Endometrial microvascular endothelial cells (primary cell): ENCODE results near the gene UBE2E2. TPM values are rescaled to one million over a fixed set of nuclear protein-coding genes. Genes with fewer than 3 reads are reported as not detected.

ENCODE experiments used
- in situ Hi-C: cut with HindIII; loops from 2 replicates; pipeline ENCODE4 v1.10.0; 2017; ENCODE audit warnings: low sequenced_read_pairs, low pct_unique_long_range_greater_than_20kb; ENCODE audit errors: inconsistent ontology term
- total RNA-seq: library from RNA; depleted of rRNA; stranded (reverse); fragments of >200 nt; gene quantifications from one replicate; pipeline ENCODE4 v1.2.3, GENCODE V29; 2015; ENCODE audit errors: inconsistent ontology term

Gene UBE2E2
- total RNA-seq, 1 donor from 2014 or later: 11.2 TPM

GRCh38 chr3:23235264-23235663 lies 32.1 kb downstream of the UBE2E2 start:
- in situ Hi-C loops: no loop called here

GRCh38 chr3:23236890-23237289 lies 33.8 kb downstream of the UBE2E2 start:
- in situ Hi-C loops: no loop called here

- in situ Hi-C loops: no loop called here
Observed at GRCh38 chr3:23238156-23238555, 35.0 kb downstream of the UBE2E2 start.

GRCh38 chr3:23238578-23238977 lies 35.5 kb downstream of the UBE2E2 start:
- in situ Hi-C loops: no loop called here

- in situ Hi-C loops: no loop called here
Observed at GRCh38 chr3:23239211-23240068, 36.3 kb downstream of the UBE2E2 start.

GRCh38 chr3:23240171-23240785 lies 37.2 kb downstream of the UBE2E2 start:
- in situ Hi-C loops: no loop called here

GRCh38 chr3:23241256-23241655 lies 38.1 kb downstream of the UBE2E2 start:
- in situ Hi-C loops: no loop called here

GRCh38 chr3:23242106-23242505 lies 39.0 kb downstream of the UBE2E2 start:
- in situ Hi-C loops: no loop called here

GRCh38 chr3:23244324-23245041 lies 41.4 kb downstream of the UBE2E2 start:
- in situ Hi-C loops: no loop called here

GRCh38 chr3:23246651-23247050 lies 43.5 kb downstream of the UBE2E2 start:
- in situ Hi-C loops: no loop called here

GRCh38 chr3:23248594-23249131 lies 45.5 kb downstream of the UBE2E2 start:
- in situ Hi-C loops: no loop called here

- in situ Hi-C loops: no loop called here
Observed at GRCh38 chr3:23249961-23250360, 46.8 kb downstream of the UBE2E2 start.

GRCh38 chr3:23252122-23252521 lies 49.0 kb downstream of the UBE2E2 start:
- in situ Hi-C loops: no loop called here

GRCh38 chr3:23253214-23253613 lies 50.1 kb downstream of the UBE2E2 start:
- in situ Hi-C loops: no loop called here

GRCh38 chr3:23254282-23254681 lies 51.2 kb downstream of the UBE2E2 start:
- in situ Hi-C loops: no loop called here

GRCh38 chr3:23254835-23255234 lies 51.7 kb downstream of the UBE2E2 start:
- in situ Hi-C loops: no loop called here

GRCh38 chr3:23256741-23257435 lies 53.8 kb downstream of the UBE2E2 start:
- in situ Hi-C loops: no loop called here

GRCh38 chr3:23258110-23258509 lies 55.0 kb downstream of the UBE2E2 start:
- in situ Hi-C loops: no loop called here

- in situ Hi-C loops: no loop called here
Observed at GRCh38 chr3:23259515-23259914, 56.4 kb downstream of the UBE2E2 start.
